ENCODE measurements around the gene PFN3.

PFN3 gene, protein sequence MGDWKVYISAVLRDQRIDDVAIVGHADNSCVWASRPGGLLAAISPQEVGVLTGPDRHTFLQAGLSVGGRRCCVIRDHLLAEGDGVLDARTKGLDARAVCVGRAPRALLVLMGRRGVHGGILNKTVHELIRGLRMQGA

DNA sequence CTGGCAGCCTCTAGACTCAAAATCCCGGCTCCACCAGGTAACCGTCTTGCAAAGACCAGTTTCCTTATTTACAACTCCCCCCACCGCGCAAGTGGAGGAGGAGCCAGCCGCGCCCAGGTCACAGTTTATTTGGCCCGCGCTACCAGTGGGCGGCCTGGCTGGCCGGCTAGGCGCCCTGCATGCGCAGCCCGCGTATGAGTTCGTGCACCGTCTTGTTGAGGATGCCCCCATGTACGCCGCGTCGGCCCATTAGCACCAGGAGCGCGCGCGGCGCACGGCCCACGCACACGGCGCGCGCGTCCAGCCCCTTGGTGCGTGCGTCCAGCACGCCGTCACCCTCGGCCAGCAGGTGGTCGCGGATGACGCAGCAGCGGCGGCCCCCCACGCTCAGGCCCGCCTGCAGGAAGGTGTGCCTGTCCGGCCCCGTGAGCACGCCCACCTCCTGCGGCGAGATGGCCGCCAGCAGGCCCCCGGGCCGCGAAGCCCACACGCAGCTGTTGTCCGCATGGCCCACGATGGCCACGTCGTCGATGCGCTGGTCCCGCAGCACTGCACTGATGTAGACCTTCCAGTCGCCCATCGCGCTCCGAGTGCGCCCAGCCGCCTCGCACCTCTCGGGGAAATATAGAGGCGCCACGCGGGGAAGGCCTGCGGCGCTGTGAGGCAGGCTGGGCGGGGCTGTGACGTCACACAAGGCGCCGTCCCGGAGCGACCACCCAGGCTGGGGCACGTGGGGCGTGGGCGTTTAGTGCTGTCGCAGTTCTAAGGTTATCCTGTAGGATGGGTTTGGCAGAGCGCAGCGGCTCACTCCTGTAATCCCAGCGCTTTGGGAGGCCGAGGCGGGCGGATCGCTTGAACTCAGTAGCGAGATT, at the start of gene PFN3:
TSS of gene PFN3 (minus strand) at position 665 of the 872 bp plus-strand sequence. CDS start at position 580, 85 bp downstream.
- Mint-ChIP-seq H3K27me3 (ENCODE audit: low read depth) (peaks cover 49% of the 10 kb centered on the region), H3K36me3 (ENCODE audit: low read depth) (no peaks in the 10 kb centered on the region), H3K4me3 (peak within 1 kb of the TSS in 1 of 3 experiments; percentile 23), H3K4me1 (peaks cover 11% of the 10 kb centered on the region), H3K27ac (no peak within 1 kb of the TSS), H3K9me3 (no peaks in the 10 kb centered on the region)
- TF ChIP-seq, protein P1, sequence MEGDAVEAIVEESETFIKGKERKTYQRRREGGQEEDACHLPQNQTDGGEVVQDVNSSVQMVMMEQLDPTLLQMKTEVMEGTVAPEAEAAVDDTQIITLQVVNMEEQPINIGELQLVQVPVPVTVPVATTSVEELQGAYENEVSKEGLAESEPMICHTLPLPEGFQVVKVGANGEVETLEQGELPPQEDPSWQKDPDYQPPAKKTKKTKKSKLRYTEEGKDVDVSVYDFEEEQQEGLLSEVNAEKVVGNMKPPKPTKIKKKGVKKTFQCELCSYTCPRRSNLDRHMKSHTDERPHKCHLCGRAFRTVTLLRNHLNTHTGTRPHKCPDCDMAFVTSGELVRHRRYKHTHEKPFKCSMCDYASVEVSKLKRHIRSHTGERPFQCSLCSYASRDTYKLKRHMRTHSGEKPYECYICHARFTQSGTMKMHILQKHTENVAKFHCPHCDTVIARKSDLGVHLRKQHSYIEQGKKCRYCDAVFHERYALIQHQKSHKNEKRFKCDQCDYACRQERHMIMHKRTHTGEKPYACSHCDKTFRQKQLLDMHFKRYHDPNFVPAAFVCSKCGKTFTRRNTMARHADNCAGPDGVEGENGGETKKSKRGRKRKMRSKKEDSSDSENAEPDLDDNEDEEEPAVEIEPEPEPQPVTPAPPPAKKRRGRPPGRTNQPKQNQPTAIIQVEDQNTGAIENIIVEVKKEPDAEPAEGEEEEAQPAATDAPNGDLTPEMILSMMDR (IDR thresholded peaks at IDR 0.05; ENCODE audit: unreplicated experiment in 3 of 3), result no peak

DNA sequence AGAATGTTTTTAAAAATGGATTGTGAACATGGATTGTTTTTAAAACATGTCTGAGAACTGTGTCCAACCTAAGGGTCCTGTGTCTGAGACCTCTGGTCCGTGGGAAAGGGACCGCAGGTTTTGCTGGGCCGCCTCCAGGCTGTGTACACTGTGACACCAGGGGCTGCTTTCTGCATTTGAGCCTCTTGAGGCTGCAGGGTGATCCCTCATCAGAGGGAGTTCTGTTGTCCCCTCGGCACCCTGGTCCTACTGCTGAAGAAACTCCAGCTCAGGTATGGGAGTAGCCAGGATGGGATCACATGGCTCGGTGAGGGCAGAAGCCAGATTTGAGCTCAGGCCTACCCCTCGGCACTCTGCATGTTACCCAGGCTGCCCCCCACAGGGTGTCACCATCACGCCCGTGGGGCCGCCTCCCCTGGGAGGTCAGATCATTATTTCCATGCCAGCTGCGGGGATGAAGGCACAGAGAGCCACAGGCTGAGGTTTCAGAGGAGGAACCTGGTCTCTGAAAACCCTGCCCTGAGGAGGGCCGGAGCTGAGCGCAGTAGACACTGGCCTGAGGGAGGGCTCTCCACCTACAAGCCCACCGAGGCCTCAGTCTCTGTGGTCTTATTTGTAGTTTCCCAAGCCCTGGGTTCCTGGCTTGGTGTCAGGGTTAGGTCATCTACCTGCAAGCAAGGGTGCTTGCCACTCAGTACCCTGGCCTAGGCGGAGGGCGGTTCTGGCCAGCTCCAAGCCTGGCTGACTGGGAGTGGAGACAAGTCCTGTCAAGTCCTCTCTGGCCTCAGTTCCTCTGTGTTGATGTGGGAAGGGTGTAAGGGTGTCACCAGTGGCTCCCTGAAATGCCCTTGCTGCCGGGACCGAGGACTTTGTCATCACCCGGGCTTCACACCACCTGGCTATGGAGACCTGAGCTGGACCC, 48.9 kb upstream of the PFN3 start:
- Mint-ChIP-seq H3K36me3 (ENCODE audit: low read depth) (no peaks in the 10 kb centered on the region), H3K4me3 (peak overlapping the region in 1 of 3 experiments; percentile 81), H3K27me3 (ENCODE audit: low read depth) (peaks cover 25% of the 10 kb centered on the region), H3K27ac (no peak overlapping the region), H3K4me1 (peaks cover 33% of the 10 kb centered on the region), H3K9me3 (no peaks in the 10 kb centered on the region)
- TF ChIP-seq, protein P1 (IDR thresholded peaks at IDR 0.05; ENCODE audit: unreplicated experiment in 3 of 3), result no peak

DNA sequence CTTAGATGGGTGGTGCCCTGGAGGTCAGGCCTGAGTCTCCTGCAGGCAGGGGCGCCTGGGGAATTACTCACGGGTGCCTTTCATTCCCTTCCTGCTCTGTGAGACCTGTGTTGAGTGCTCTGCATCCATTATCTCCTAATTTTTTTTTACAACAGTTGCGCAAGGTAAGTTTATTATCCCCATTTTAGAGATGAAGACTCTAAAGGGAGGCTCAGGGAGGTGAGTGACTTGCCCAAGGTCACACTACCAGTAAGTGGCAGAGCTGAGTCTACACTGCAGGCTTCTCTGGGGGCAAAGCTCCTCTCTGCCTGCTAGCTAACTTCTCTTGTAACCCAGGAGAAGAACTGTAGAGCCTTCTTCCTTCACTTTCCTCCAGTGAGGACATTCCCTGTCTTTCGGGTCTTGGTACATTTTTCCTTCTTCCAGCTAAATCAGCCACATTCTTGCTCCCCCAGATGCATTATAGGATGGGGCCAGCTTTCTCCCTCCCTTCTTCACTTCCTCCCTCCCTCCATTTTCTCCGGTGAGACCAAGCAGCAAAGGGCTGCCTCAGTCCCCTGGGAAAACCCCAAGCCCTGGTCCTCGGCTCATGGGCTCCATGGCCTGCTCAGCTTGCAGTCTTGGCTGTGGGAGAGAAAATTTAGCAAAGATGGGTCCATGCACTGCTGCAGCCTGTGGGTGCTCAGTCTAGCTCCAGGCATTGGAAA, 47.9 kb upstream of the PFN3 start:
- peaks cover 33% of the 10 kb centered on the region for H3K4me1 Mint-ChIP-seq
- no peaks in the 10 kb centered on the region for H3K36me3 Mint-ChIP-seq (ENCODE audit: low read depth)
- TF ChIP-seq, protein P1 (IDR thresholded peaks at IDR 0.05; ENCODE audit: unreplicated experiment in 3 of 3), result no peak
- peak overlapping the region; percentile 74 to 81 (median 77) for H3K4me3 Mint-ChIP-seq
- H3K9me3 Mint-ChIP-seq, result no peaks in the 10 kb centered on the region
- peak overlapping the region in 2 of 3 experiments; percentile 8 to 50 for H3K27ac Mint-ChIP-seq
- peaks cover 25% of the 10 kb centered on the region for H3K27me3 Mint-ChIP-seq (ENCODE audit: low read depth)

DNA sequence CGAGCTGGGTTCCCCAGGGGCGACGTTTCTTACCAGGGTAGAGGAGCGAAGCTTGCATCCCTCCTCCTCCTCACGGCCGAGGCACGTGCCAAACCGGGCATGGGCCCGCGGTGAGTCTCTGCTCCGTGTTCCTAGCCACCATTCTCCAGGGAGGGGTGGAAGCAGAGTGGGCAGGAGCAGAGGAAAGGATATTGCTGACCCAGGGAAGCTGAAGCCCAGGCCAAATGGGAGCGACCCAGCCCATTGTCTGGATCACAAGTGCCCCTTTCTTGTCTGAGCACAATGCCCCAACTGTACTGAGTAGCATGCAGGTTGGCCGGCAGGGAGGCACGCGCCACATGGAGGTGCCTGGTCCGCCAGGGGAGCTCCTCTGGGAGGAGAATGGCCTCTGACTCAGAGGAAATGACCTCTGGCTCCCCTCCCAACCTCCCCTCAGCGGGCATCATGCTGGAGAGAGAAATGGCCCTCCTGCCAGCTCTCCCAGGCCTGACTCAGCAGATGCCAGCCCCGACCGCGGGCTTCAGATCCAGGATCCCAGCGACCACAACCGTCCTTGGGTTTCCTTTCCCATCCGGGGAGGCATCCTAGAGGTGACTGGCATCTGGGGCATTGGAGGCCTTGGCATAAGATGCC, 47.3 kb upstream of the PFN3 start:
- Mint-ChIP-seq H3K27ac (no peak overlapping the region), H3K4me1 (peaks cover 33% of the 10 kb centered on the region)

More for the DNA sequence above, 47.3 kb upstream of the PFN3 start:
- H3K9me3 Mint-ChIP-seq, result no peaks in the 10 kb centered on the region
- H3K27me3 Mint-ChIP-seq (ENCODE audit: low read depth), result peaks cover 25% of the 10 kb centered on the region
- TF ChIP-seq, protein P1 (IDR thresholded peaks at IDR 0.05; ENCODE audit: unreplicated experiment in 3 of 3), result no peak
- H3K4me3 Mint-ChIP-seq, result peak overlapping the region; percentile 74 to 81 (median 77)
- H3K36me3 Mint-ChIP-seq (ENCODE audit: low read depth), result no peaks in the 10 kb centered on the region

Measured in nephron (organoid).